ENCODE results near the gene HOXB2. TPM values are rescaled to one million over a fixed set of nuclear protein-coding genes. Genes with fewer than 3 reads are reported as not detected.
A peak's percentile ranks its signal among the peaks of the same experiment; 100 is the strongest.

HOXB2 gene
- total RNA-seq, 2 experiments from 2014 or later, result 17.2 to 17.5 TPM

DNA sequence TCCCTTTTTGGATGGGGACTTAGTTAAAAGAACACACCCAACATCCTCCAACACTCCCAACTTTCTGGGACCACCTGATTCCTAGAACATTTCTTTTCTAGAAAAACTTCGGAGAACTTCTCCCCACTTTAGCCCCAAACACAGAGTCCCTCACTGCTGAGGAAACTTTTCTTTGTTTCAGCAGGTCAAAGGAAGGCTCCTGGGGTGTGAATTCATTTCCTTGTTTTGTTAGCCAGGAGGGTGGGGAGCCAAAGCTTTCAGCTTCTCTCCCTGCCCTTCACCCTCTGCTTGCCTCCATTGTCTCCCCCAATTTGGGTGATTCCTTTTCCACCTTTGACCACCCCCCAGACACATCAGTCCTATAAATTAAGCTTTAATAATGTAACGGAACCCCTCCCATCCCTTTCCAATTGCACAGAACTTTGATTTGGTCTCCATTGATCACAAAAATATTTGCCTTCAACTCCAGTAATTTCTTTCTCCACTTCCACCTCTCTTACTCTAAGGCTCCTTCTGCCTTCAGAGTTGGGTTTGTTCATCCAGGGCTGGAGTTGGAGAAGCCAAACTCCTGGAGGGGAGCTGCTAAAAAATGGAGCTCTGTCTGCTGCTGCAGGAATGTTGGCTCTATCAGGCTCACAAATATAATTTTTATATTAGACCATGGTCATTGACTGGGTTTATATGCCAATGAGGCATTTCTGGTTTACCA, 22.9 kb upstream of the HOXB2 start:
- Mint-ChIP-seq H3K27me3 (peaks cover 4% of the 10 kb centered on the region), H3K36me3 (peaks cover 1% of the 10 kb centered on the region), H3K9me3 (ENCODE audit: low read depth) (no peaks in the 10 kb centered on the region), H3K4me3 (no peak overlapping the region), H3K27ac (no peak overlapping the region), H3K4me1 (no peaks in the 10 kb centered on the region)
- DNase-seq (no peak), ATAC-seq (no peak)
- CTCF ChIA-PET, result interaction anchor here (0.5 to 1.5 kb wide), 4 partner anchors 10 to 76 kb away, joined by 4 read pairs; partner anchors contain the start of gene HOXB5

DNA sequence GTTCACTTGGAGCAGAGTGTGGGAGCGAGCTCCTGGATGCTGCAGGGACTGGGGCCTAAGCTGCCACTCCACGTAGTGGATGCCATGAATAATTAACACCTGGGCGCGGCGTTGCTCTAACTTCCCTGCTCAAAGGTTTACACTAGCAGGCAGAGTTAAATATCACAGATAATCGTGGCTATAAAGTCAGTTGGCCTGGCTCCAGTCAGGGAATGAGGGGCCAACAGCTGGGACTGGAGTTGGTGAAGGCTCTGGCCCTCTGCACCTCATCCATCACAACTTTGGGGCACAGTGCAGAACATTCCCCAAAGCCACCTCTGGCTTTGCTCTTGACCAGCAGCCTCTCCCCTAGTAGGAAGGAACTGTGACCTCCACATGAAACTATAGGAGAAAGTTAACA, 22.3 kb upstream of the HOXB2 start:
- Mint-ChIP-seq H3K36me3 (peaks cover 1% of the 10 kb centered on the region), H3K4me3 (no peak overlapping the region), H3K27me3 (peaks cover 4% of the 10 kb centered on the region), H3K9me3 (ENCODE audit: low read depth) (no peaks in the 10 kb centered on the region), H3K27ac (no peak overlapping the region), H3K4me1 (peaks cover 2% of the 10 kb centered on the region)
- CTCF ChIA-PET, result interaction anchor here (1.4 to 1.5 kb wide), 2 partner anchors 10 to 26 kb away, joined by 4 read pairs; partner anchors contain the start of gene HOXB5
- no peak for DNase-seq
- no peak for ATAC-seq

DNA sequence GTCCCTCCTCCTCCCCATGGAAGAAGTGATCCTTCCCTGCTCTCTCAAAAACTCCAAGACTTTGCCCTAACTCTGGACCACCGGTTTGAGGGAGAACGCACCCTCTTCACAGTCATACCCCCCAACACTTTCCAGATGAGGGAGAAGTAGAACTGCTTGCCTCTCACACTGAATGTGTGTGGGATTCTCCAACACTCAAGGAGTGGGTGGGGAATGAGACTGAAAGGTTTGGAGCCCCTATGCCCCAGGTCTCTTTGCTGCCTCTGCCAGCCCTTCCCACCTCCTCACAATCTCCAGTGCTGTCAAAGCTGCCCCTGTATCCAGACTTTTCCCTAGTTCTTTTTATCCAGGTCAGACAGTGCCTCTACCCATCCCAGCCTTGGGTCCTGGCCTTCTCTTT, 21.8 kb upstream of the HOXB2 start:
- Mint-ChIP-seq H3K4me1 (peaks cover 7% of the 10 kb centered on the region), H3K4me3 (no peak overlapping the region), H3K36me3 (peaks cover 1% of the 10 kb centered on the region), H3K27ac (no peak overlapping the region), H3K9me3 (ENCODE audit: low read depth) (no peaks in the 10 kb centered on the region), H3K27me3 (peaks cover 4% of the 10 kb centered on the region)
- DNase-seq, result no peak
- CTCF ChIA-PET, result no interaction called here
- no peak for ATAC-seq

DNA sequence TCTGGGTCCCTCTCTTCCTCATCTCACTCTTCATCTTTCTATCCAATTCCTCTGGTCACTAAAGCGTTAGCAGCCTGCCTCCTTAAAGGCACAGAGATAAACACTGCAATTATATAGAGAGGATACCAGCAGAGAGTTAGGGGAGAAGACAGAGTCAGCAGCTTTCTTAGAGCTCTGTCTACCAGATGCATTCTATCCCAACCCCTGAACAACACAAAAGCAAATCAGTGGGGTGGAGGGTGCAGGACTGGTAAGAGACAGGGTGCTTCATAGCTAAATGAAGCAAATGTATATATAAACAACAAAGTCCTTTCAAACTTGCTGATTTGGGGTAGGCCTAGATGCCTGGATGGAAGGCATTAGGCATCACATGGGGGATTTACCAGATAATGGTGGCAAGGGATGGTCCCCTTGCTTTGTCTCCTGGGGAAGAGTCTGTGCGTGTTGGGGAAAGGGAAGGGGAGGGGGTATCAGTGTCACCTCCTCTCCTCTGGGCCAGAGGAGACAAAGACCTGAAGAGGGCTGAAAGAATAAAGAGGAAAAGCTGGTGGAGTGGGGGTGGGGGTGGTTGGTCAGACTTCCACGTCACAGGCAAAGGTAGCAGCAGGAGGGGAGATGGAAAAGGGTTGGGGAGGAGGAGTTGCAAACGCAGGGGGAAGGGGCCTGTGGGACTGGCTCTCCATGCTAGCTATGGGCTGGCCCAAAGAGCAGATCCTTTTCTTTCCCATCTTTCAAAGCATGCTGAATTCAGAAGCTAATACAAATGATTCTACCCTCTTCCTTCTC, 21.2 kb upstream of the HOXB2 start:
- CTCF ChIA-PET, result interaction anchor here (2.1 kb wide), 1 partner anchor 74 kb away, joined by 7 read pairs; no protein-coding TSS in a partner anchor
- no peak overlapping the region for H3K27ac Mint-ChIP-seq
- H3K4me1 Mint-ChIP-seq, result peaks cover 13% of the 10 kb centered on the region
- peaks cover 1% of the 10 kb centered on the region for H3K36me3 Mint-ChIP-seq
- H3K9me3 Mint-ChIP-seq (ENCODE audit: low read depth), result no peaks in the 10 kb centered on the region
- ATAC-seq, result no peak
- peaks cover 4% of the 10 kb centered on the region for H3K27me3 Mint-ChIP-seq
- H3K4me3 Mint-ChIP-seq, result no peak overlapping the region
- DNase-seq, result no peak

DNA sequence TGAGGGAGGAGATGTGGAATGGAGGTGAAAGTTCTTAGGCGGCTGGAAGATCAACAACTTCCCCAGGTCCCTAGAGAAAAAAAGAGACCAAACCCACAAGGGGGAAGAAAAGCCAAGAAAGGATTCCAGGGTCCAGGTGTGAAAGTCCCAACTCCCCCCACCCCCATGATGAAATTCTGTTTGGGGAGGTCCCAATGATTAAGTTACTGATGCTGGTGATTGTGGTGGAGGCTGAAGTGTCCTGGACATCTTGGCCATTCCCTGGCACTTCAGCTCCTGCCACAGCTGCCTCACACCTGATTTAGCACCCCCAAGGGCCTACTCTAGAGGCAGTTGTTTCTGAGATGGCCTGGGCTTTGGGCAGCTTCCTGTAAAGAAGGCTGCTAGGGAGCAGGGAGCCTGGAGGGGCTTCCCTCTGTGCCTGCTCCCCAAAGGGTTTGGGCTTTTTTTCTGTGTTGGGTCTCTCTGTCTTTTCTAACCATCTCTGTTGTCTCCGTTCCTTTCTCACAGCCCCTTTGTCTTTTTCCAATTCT, 20.2 kb upstream of the HOXB2 start:
- peaks cover 1% of the 10 kb centered on the region for H3K36me3 Mint-ChIP-seq
- CTCF ChIA-PET, result interaction anchor here (0.6 to 2.1 kb wide), 2 partner anchors 9 to 73 kb away, joined by 4 to 7 read pairs; no protein-coding TSS in a partner anchor
- H3K27me3 Mint-ChIP-seq, result peaks cover 4% of the 10 kb centered on the region
- ATAC-seq (no peak), DNase-seq (no peak)
- no peak overlapping the region for H3K27ac Mint-ChIP-seq
- no peaks in the 10 kb centered on the region for H3K9me3 Mint-ChIP-seq (ENCODE audit: low read depth)
- H3K4me1 Mint-ChIP-seq, result peaks cover 14% of the 10 kb centered on the region
- no peak overlapping the region for H3K4me3 Mint-ChIP-seq

DNA sequence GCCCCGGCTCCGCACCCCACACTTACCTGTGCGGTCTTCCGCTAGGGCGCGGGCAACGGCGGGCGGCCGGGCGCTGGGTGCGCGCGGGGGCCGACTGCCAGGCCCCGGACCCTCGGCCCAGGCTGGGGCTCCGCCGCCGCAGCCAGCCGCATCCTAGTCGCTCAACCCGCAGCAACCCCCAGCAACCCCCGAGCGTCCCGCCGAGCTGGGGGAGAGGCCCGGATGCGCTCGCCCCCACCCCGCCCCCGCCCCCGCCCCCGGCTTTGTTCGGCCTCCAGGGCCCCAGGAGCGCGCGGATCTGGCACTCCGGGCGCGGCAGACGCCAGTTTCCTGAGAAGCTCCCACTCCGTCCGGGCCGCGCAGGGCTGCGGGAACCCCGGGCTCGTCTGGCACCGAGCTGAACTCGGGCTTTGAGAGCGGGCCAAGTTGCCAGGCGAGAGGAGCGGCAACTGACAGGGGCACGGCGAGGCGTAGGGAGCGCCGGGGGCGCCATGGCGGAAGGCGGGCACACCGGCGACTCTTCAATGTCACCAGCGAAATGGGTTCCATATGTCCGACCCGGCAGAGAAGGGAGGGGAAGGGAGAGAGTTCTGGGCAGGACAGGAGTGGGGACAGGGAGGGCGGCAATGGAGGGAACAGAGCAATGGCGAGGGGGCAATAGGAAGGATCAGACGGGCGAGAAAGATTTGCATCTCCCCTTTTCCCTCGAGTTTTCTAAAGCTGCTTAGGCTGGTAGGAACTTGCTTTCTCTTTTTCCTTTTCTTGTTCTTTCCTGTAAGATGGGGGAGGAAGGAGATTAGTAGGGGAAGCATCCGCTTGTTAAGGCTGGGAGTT, 19.5 kb upstream of the HOXB2 start:
- H3K27ac Mint-ChIP-seq, result no peak overlapping the region
- H3K27me3 Mint-ChIP-seq, result peaks cover 4% of the 10 kb centered on the region
- peaks cover 14% of the 10 kb centered on the region for H3K4me1 Mint-ChIP-seq
- peaks cover 1% of the 10 kb centered on the region for H3K36me3 Mint-ChIP-seq
- CTCF ChIA-PET, result interaction anchor here (0.6 to 2.1 kb wide), 2 partner anchors 8 to 72 kb away, joined by 4 to 7 read pairs; no protein-coding TSS in a partner anchor
- no peaks in the 10 kb centered on the region for H3K9me3 Mint-ChIP-seq (ENCODE audit: low read depth)
- no peak for DNase-seq
- H3K4me3 Mint-ChIP-seq, result no peak overlapping the region
- no peak for ATAC-seq

DNA sequence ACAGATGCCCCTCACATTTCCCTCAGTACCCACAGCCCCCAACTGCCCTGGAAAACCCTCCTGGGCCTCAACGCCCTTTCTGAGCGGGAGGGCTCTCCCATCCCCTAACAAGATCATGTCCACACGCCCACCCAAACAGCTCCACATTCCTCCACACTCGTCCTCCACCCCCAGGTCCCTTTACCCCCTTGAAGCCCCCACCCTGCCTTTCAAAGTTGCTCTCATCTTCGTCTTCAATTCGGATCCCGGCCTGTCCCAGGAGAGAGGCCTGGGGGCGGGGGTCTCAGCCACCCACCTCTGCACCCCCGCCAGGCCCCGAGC, 18.9 kb upstream of the HOXB2 start:
- Mint-ChIP-seq H3K36me3 (peaks cover 1% of the 10 kb centered on the region), H3K4me1 (peaks cover 14% of the 10 kb centered on the region), H3K27ac (no peak overlapping the region), H3K27me3 (peaks cover 4% of the 10 kb centered on the region), H3K4me3 (no peak overlapping the region), H3K9me3 (ENCODE audit: low read depth) (no peaks in the 10 kb centered on the region)
- DNase-seq, result no peak
- CTCF ChIA-PET, result no interaction called here
- ATAC-seq, result no peak

DNA sequence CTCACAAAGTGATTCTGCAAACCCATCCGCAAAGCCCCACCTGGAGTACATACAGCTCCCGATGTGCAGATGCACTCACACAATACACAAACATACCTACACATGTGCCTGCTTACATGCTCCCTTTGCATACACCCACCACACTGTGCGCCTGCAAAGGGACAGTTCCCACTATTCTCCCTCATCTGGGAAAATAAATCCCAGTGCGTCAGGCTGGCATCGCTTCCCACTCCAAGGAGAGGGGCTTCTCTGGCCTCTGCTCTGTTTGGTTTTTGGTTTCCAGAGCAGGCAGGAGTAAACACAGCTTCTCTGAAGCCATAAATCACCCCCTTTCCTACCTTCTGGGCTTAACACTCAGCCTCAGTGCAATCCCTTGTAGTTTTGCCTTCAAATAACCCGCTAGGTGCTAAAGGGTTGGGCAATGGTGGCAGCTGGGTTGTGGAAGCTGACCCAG, 18.5 kb upstream of the HOXB2 start:
- Mint-ChIP-seq H3K27ac (no peak overlapping the region), H3K4me3 (no peak overlapping the region), H3K9me3 (ENCODE audit: low read depth) (no peaks in the 10 kb centered on the region), H3K36me3 (peaks cover 1% of the 10 kb centered on the region), H3K27me3 (peaks cover 2% of the 10 kb centered on the region), H3K4me1 (peaks cover 14% of the 10 kb centered on the region)
- no peak for ATAC-seq
- no peak for DNase-seq
- CTCF ChIA-PET, result no interaction called here

DNA sequence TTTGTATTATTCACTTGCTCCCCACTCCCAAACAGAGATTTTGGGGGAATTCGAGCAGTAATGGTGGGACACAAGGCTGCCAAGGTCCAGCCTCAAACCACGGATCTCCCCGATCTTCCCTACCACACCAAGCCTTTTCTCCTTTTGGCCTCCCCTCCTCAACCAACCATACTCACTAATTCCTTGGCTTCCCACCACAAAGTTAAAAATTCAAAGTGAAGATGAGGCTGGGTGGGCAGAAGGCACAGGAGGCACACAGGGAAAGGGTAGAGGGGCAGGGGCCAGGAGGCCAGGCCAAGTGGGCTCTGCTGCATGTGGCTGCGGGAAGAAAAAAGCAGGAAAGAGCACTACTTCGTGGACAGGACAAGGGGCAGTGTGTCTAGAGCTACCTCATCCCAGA, 18.0 kb upstream of the HOXB2 start:
- DNase-seq, result no peak
- Mint-ChIP-seq H3K27ac (no peak overlapping the region), H3K4me3 (no peak overlapping the region), H3K27me3 (no peaks in the 10 kb centered on the region), H3K4me1 (peaks cover 14% of the 10 kb centered on the region), H3K9me3 (ENCODE audit: low read depth) (no peaks in the 10 kb centered on the region), H3K36me3 (peaks cover 1% of the 10 kb centered on the region)
- CTCF ChIA-PET, result no interaction called here
- no peak for ATAC-seq

DNA sequence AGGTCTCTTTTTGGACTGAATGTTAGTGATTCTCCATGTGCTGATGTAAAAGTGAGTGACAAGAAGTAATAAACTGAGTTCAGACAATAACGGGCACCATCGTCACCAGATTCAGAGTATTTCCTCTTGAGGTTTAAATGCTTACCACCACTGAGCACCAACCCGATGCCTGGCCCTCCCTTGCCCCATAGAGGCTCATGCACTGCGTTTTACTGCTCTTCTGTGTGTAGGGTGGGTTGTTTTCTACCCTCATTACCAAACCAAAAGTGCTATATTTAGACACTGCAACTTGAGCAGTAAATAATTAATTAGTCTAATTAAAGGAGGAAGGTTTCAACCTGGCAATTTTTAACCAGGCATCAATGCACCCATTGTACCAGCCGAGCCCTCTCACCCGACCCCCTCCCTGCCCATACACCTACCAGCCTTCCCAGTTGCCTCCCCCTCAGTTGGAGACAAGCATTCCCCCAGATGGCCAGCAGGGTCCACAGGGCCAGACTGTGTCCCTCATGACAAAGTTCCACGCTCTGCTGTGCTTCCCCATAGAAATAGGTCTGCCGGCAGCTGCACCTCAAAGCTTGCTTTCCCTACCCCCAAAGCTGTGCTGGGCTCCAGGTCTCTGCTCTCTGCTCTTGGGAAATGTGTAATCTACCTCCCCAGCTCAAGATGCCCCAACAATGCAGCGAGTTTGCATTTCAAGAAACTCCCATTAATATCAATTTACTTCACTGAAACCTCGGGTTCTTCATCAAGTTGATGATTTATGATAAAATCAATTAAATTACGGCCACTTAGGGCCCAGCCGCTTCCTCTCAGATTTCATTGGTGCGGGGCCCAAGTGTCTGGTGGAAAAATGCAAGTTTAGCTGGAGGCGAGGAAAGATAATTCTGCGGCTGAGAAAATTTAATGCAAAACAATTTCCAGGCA, 17.2 kb upstream of the HOXB2 start:
- Mint-ChIP-seq H3K4me3 (no peak overlapping the region), H3K36me3 (peaks cover 1% of the 10 kb centered on the region), H3K4me1 (peaks cover 14% of the 10 kb centered on the region), H3K27me3 (no peaks in the 10 kb centered on the region), H3K9me3 (ENCODE audit: low read depth) (no peaks in the 10 kb centered on the region), H3K27ac (peak overlapping the region; percentile 3)
- peak; percentile 64 for ATAC-seq
- CTCF ChIA-PET, result interaction anchor here (1.4 to 1.6 kb wide), 2 partner anchors 69 to 210 kb away, joined by 4 to 6 read pairs; no protein-coding TSS in a partner anchor
- DNase-seq, result no peak

DNA sequence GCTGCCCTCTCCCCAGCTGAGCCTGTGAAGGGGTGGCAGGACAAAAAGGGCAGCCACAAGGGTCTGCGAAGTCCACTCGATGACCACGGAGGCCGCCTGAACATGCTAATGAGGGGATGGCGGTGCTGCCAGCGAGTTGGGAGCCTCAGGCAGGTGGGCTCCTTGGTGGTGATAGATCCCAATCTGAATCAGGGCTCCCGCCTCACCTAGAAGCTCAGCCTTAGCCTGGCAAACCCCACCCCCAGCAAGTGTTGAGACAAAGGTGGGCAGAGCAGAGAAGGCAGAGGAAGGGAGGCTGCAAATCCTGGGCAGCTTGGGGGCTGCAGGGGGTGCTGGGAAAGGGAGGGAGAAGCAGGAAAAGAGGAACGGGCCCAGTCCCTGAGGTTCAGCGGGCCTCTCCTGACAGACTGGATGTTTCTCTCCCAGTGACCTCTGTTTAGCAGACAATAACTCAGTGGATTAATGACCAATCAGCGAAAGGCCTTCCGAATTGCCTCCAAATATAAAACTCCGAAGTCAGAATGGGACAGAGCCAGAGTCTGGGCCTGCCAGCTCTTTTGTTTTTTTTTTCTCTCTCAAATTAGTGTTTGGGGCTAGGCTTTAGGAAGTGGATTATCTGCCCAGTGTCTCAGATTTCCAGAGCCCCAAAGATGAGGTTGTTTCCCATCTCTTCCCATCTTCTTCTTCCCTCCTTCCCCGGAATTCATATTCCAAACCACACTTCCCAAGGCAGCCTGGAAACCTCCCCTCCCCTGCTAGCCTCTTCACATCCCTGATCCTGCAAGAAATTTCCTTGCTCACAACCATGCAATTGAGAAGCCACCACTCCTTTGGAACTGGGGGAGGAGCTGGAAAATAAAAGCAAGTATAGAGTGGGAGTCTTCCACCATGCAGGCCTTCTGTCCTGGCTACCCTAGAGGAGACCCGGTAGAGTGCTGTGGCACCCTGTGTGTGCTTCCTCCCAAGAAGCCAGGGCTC, 15.2 kb upstream of the HOXB2 start:
- CTCF ChIA-PET, result interaction anchor here (0.6 to 1.4 kb wide), 3 partner anchors 67 to 208 kb away, joined by 3 to 4 read pairs (median 3); no protein-coding TSS in a partner anchor
- ATAC-seq, result no peak
- Mint-ChIP-seq H3K4me1 (peaks cover 16% of the 10 kb centered on the region), H3K27ac (no peak overlapping the region), H3K27me3 (peaks cover 8% of the 10 kb centered on the region), H3K9me3 (ENCODE audit: low read depth) (no peaks in the 10 kb centered on the region), H3K4me3 (no peak overlapping the region), H3K36me3 (peaks cover 3% of the 10 kb centered on the region)
- no peak for DNase-seq
